Measurements from ENCODE around the gene CTSA. TPM values are rescaled to one million over a fixed set of nuclear protein-coding genes. Genes with fewer than 3 reads are reported as not detected.

The CTSA gene
- total RNA-seq, 3 donors from 2014 or later, result 42.0 to 136 (median 55.6) TPM

GRCh38 chr20:45907219-45907948 lies 16.2 kb downstream of the CTSA start:
- H3K27me3 ChIP-seq, result no peaks in the 10 kb centered on the region
- DNase-seq (ENCODE audit: low spot score in 2 of 2), result no peak
- no peaks in the 10 kb centered on the region for H3K4me1 ChIP-seq
- H3K9me3 ChIP-seq, result no peaks in the 10 kb centered on the region
- intact Hi-C loops (cut with DNase I; ENCODE audit: low total_unique reads), result no loop called here
- no peak overlapping the region for H3K4me3 ChIP-seq
- no peak overlapping the region for H3K27ac ChIP-seq
- TF ChIP-seq POLR2A (IDR thresholded peaks at IDR 0.05) (no peak), POLR2AphosphoS5 (IDR thresholded peaks at IDR 0.05) (no peak), CTCF (IDR thresholded peaks at IDR 0.05) (no peak)
- H3K36me3 ChIP-seq, result no peaks in the 10 kb centered on the region

GRCh38 chr20:45908084-45908483 lies 16.9 kb downstream of the CTSA start:
- no peaks in the 10 kb centered on the region for H3K9me3 ChIP-seq
- H3K4me1 ChIP-seq, result no peaks in the 10 kb centered on the region
- TF ChIP-seq CTCF (IDR thresholded peaks at IDR 0.05), result no peak
- intact Hi-C loops (cut with DNase I; ENCODE audit: low total_unique reads), result no loop called here
- H3K27ac ChIP-seq, result no peak overlapping the region
- H3K36me3 ChIP-seq, result no peaks in the 10 kb centered on the region
- no peaks in the 10 kb centered on the region for H3K27me3 ChIP-seq
- peak overlapping the region in 1 of 3 donors; percentile 4 for H3K4me3 ChIP-seq
- DNase-seq (ENCODE audit: low spot score in 2 of 2), result no peak

GRCh38 chr20:45909336-45909808 lies 18.2 kb downstream of the CTSA start:
- no peak for DNase-seq (ENCODE audit: low spot score in 2 of 2)
- H3K27ac ChIP-seq, result no peak overlapping the region
- peak overlapping the region in 1 of 3 donors; percentile 20 for H3K4me3 ChIP-seq

GRCh38 chr20:45909817-45910669 lies 18.9 kb downstream of the CTSA start:
- DNase-seq (ENCODE audit: low spot score in 2 of 2), result no peak
- Histone ChIP-seq H3K36me3 (no peaks in the 10 kb centered on the region), H3K4me3 (peak overlapping the region; percentile 58 to 77 (median 61)), H3K27me3 (no peaks in the 10 kb centered on the region), H3K9me3 (no peaks in the 10 kb centered on the region), H3K27ac (peak overlapping the region; percentile 48 to 50), H3K4me1 (no peaks in the 10 kb centered on the region)
- intact Hi-C loops (cut with DNase I; ENCODE audit: low total_unique reads), result loop anchor here (1.0 kb wide), 1 partner anchor 18 kb away; no protein-coding TSS in a partner anchor
- TF ChIP-seq POLR2A (IDR thresholded peaks at IDR 0.05) (no peak), CTCF (IDR thresholded peaks at IDR 0.05) (no peak), POLR2AphosphoS5 (IDR thresholded peaks at IDR 0.05) (no peak)

More at GRCh38 chr20:45909336-45909808, 18.2 kb downstream of the CTSA start:
- intact Hi-C loops (cut with DNase I; ENCODE audit: low total_unique reads), result loop anchor here (1.0 kb wide), 1 partner anchor 19 kb away; no protein-coding TSS in a partner anchor
- Histone ChIP-seq H3K36me3 (no peaks in the 10 kb centered on the region), H3K9me3 (no peaks in the 10 kb centered on the region), H3K4me1 (no peaks in the 10 kb centered on the region), H3K27me3 (no peaks in the 10 kb centered on the region)
- no peak for TF ChIP-seq CTCF (IDR thresholded peaks at IDR 0.05)
- TF ChIP-seq POLR2AphosphoS5 (IDR thresholded peaks at IDR 0.05), result no peak
- no peak for TF ChIP-seq POLR2A (IDR thresholded peaks at IDR 0.05)
